Measurements from ENCODE around the gene RPS8.
"Not testable (repeated sequence)": the region's sequence is repeated elsewhere in the genome, so short reads cannot be mapped to it uniquely, and the experiment has no call there.

The RPS8 gene

DNA sequence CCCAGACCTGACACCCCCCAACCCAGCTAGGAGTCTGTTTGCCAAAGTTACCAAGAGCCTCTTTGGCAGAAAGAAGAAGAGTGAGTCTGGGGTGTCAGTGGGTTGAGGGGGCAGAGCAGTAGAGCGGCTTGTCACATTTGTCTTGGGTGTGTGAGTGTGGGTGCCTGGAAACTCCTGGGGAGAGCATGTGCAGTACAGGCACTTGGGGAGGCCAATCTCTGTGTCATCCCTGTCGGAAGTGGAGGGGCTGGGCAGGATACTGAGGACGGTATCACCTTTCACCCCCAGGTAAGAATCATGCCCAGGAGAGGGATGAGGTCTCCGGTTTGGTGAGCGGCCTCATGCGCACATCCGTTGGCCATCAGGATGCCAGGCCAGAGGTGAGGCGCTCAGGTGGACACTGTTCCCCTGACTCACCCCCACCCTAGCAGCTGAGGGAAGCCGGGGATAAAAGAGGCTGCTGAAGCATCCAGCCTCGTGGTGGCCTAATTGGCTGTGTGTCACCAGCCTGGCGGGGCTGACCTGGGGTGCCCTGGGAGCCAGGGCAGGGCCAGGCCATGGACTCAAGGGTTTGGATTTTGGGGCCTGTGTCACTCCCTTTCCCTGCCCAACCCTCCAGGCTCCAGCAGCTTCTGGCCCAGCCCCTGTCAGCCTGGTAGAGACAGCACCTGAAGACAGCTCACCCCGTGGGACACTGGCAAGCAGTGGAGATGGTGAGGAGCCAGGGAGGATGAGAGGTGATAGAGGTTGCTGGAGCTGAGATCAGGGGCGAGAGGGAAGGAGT, 28.2 kb downstream of the RPS8 start:
- DNase-seq, result no peak

DNA sequence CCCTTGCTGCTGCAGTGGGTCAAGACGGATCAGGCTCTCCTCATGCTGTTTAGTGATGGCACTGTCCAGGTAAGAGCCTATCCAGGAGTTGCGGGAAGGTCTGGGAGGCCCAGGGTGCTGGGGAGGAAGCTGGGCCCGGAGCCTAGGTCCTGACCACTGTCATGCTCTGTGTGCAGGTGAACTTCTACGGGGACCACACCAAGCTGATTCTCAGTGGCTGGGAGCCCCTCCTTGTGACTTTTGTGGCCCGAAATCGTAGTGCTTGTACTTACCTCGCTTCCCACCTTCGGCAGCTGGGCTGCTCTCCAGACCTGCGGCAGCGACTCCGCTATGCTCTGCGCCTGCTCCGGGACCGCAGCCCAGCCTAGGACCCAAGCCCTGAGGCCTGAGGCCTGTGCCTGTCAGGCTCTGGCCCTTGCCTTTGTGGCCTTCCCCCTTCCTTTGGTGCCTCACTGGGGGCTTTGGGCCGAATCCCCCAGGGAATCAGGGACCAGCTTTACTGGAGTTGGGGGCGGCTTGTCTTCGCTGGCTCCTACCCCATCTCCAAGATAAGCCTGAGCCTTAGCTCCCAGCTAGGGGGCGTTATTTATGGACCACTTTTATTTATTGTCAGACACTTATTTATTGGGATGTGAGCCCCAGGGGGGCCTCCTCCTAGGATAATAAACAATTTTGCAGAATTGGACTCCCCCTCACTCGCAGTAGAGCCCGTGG, 30.1 kb downstream of the RPS8 start:
- no peak for DNase-seq

DNA sequence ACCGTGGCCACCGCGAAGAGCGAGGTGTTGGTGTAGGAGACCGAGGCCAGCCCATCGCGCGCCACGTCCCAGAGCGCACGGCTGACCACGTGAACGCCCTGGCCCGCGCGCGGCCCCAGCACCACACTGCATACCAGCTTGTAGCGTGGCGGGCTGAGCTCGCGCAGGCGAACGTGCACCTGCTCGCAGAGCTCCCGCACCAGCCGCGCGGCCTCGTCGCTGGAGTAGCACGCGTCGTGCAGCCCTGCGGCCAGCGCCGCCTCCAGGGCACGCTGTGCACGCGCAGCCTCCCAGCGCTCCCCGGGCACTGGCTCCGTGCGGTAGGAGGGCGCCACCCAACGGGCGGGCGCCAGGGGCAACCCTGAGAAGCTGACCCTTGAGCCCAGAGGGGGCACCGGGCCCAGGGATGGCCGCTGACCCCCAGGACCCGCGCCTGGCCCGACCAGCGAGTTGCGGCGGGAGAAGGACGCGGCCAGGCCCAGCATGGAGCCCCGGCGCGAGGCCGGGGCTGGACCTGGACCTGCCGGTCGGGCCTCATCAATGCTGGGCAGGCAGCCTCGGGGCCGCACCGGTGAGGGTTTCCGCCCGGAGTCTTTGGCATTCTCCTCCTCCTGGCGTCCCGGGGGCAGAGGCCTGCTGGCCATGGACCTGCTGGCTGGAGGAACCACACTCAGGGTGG, 30.8 kb downstream of the RPS8 start:
- DNase-seq, result no peak

DNA sequence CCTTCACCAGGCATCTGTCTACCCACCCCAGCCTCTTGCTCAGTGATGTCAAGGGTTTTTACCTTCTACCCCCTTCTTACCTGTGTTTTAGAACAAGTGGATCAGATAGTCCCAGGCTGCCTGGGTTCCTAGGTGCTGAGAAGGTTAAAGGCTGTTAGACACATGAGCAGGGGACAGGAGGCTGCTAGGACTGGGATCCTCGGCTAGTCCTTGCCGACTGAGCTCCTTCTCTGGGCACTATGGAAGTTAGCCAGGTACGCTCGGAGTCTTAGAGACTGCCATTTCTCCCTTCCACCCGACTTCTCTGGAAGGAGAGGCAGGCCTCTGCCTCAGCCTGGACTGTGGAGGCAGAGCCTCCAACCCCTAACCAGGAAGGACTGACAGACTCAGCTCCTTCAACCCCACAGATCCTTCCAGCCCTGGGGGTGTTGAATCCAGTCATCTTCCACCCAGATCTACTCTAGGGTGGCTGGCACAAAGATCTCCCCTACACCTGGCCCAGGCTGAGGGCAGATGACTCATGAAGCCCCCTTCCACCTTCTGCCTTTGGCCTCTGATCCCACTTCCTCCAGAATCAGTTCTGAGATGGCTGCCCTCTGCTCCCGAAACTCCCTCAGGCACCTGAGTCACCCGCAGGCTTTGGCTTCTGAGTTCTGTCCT, 31.5 kb downstream of the RPS8 start, which contains the start of gene DYNLT4:
TSS of gene DYNLT4 (minus strand) at position 648 of the 660 bp plus-strand sequence. CDS start 683 bp downstream, outside the sequence.
- DNase-seq, result no peak

DNA sequence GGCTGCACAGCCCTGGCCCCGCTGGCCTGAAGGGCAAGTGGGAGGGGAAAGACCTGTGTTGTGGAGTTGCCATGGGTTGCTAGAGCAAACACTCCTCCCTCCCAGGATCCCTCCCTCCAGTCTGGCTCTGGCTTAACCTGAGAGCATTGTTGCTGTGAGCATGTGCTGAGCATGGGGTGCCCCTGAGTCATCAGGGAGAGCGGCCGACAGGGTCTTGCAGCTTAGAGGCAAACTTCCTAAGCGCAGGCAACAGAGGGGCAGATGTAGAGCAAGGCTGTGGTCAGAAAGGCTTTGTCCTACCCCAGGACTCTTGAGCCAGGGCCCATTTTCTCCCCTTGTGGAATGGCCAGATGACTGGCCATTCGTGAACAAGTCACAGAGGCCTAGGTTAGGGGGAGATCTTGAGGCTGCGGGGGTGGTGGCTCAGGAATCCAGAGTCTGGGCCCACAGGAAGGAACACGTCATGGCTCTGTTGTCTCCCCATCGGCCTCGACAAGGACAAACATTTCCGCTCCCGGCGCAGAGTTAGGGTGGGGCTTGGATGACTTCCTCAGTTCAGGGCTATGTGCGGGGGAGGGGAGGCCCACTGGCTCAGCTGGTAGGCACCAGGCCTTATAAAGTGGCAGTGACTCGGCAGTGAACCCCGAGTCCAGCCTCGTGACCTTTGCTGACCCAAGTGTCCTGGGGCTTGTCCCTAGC, 32.2 kb downstream of the RPS8 start:
- no peak for DNase-seq

DNA sequence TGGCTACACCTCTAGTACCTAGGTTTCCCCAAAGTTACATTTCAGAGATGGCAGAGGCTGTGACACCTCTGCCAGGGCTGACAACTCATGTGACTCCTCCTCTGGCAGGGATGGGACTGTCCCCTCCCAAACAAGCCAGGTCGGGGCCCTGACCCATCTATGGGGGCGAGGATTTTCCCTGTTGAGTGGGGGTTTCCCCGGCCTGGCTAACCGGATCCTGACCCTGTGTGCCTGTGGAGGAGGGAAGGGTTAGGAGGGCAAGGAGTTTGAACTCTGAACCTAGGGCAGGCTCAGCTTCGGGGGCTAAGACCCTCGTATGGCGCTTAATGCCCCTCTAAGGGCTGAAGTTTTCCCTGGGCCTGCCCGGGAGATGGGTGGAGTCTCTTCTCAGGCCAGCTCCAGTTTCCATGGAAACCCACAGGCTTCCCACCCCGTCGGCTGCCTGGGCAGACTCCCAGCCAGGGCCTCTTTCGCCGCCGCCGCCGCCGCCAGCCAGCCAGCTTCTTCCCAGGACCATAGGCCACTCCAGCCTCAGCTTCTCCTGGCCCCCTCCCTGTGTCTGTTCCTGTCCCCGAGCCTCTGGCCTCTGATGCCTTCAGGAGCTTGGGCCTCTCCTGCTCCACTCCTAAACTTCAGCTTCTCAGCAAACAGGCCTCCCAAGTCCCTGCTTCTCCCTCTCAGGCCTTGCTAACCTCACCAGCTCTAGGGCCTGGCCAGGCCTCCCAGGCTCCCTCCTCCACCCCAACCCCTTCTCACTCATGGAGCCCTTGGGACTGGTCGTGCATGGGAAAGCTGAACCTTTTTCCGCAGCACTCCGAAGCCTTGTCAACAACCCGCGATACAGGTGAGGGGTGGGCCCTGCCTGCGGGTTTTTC, 33.0 kb downstream of the RPS8 start, which contains the start of gene BTBD19:
TSS of gene BTBD19 (plus strand) at position 461 of the 875 bp plus-strand sequence. CDS start at position 759, 298 bp downstream.
- no peak for DNase-seq

DNA sequence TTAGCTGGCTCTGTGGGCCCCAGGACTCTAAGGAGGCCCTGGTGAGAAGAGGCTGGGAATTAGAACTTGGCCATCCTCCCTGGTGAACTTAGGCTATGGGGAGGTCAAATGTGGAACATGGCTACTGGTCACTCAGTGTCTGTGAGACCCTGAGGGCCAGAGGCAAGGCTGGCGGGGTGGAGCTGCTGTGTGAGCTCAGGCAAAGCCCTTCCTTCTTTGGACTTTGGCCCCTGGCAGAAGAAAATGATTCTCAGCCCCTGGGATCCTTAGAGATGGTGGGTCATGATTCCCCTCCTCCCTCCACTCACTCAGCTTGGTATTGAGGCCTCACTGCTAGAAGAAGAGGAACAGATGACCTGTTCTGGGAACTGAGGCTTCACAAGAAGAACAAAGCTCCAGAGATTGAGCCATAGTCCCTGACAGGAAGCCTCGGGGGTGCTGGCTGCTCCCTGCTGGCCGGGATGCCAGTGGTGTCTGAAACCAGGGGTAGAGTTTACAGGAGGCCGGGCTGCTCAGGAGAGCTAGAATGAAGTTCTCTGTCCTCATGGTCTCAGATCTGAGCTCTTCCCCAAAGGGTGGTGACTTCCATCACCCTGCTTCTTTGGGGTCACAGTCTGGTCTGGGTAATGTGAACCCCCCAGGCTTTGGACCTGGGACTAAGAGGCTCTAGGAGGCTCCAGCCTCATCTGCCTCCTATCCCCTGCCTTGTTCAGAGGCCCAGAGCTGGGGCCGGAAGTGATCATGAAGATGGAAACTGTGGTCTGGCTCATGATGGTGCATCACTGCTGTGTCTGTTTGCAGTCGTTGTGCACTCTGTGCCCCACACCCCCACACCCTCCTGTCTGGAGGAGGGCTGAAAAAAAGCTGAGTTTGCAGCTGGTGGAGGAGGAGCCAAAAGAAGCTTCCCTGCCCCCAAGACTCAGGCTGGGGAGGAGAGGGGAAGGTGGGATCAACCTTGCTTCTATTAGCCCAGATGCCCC, 33.9 kb downstream of the RPS8 start:
- DNase-seq, result no peak

DNA sequence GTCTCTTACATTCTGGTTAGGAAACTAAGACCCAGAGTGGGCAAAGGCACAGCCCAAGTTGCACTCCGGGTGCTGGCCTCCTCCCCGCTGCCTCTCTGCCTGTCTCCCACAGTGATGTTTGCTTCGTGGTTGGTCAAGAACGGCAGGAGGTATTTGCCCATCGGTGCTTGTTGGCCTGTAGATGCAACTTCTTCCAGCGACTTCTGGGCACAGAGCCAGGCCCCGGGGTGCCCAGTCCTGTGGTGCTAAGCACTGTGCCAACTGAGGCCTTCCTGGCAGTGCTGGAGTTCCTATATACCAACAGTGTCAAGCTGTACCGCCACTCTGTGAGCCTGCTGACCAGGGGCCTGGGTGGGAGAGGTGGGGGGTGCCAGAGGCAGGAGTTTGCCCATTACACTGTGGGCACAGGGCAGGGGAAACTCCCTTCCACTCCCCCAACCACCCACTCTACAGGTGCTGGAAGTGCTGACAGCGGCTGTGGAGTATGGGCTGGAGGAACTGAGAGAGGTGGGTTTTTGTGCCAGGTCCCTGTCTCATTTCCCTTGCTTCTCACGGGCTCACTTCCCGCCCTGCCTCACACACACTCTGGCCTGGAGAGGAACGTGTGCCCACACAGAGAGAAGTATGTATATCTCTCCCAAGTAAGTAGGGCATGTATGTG, 34.9 kb downstream of the RPS8 start:
- DNase-seq, result peak; percentile 53 to 75

DNA sequence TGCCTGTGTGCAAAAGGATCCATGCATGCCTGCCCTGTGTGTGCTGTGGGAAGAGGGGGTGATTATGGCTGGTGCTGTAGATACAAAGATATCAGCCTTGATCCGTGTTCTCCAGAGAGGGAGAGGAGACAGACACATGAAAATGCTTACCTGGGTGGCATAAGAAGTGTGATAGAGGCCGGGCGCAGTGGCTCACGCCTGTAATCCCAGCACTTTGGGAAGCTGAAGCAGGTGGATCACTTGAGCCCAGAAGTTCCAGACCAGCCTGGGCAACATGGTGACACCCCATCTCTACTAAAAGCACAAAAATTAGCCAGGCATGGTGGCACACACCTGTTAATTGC, 35.4 kb downstream of the RPS8 start:
- not testable (repeated sequence) for DNase-seq

DNA sequence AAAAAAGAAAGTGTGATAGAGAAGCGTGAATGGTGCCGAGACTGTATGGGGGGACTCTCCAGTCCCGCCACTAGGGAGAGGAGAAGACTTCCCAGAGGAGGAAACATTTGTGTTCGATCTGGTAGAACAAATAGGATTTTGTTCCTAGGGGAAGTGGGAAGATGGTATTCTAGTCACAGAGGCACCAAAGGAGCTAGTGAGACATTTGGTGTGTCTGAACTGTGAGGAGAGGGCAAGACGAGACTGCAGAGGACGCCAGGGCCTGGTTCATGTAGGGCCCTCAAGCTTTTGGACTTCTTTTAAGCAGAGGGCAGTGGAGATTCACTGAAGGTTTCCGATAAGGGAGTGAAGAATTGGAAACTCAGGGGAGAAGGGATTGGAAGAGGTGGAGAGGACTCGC, 35.9 kb downstream of the RPS8 start:
- no peak for DNase-seq

DNA sequence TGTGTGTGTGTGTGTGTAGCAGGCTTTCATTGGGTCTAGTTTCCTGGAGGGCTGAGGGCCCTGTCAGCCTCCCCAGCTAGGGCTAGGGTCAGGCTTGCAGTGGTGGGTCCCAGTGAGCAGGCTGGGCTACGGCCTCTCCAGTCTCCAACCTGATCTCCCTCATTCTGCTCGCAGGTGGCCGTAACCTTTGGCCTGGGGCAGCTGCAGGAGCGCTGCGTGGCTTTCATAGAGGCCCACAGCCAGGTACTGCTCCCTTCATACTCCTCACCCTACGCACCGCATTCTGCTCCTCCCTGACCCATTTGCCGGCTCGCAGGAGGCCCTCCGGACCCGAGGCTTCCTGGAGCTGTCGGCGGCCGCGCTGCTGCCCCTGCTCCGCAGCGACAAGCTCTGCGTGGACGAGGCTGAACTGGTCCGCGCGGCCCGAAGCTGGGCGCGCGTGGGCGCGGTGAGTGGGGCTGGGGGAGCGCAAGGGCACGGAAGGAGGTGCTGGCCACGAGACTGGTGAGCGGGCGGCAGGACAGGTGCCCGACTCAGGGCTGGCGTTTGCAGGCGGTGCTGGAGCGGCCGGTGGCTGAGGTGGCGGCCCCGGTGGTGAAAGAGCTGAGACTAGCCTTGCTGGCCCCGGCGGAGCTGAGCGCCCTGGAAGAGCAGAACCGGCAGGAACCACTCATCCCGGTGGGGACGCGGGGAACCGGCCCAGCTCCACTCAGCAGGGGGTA, 37.6 kb downstream of the RPS8 start:
- no peak for DNase-seq

DNA sequence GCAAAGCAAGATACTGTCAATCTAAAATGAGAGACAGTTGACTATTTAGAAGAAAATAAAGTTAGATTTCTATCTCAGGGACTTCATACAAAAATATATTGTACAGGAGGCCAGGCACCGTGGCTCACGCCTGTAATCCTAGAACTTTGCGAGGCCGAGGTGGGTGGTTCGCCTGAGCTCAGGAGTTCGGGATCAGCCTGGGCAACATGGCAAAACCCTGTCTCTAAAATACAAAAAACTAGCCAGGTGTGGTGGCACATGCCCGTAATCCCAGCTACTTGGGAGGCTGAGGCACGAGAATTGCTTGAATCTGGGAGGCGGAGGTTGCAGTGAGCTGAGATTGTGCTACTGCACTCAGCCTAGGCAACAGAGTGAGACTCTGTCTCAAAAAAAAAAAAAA, 40.6 kb downstream of the RPS8 start:
- DNase-seq, result not testable (repeated sequence)

DNA sequence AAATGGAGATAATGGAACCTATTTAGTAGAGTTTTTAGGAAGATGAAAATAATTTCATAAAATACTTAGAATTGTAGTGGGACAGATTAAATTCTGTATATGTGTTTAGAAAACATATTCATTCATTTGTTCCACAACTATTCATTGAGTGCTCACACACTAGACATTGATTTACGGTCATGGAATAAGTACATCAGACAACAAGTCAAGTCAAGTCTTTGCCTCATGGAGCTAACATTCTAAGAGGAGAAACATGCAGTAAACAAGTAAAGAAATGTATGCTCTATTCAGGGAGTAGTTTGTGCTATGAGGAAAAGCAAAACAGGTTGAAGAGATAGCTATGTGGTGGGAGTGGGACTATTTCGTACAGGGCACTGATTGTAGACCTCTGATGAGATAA, 42.0 kb downstream of the RPS8 start:
- DNase-seq, result no peak

DNA sequence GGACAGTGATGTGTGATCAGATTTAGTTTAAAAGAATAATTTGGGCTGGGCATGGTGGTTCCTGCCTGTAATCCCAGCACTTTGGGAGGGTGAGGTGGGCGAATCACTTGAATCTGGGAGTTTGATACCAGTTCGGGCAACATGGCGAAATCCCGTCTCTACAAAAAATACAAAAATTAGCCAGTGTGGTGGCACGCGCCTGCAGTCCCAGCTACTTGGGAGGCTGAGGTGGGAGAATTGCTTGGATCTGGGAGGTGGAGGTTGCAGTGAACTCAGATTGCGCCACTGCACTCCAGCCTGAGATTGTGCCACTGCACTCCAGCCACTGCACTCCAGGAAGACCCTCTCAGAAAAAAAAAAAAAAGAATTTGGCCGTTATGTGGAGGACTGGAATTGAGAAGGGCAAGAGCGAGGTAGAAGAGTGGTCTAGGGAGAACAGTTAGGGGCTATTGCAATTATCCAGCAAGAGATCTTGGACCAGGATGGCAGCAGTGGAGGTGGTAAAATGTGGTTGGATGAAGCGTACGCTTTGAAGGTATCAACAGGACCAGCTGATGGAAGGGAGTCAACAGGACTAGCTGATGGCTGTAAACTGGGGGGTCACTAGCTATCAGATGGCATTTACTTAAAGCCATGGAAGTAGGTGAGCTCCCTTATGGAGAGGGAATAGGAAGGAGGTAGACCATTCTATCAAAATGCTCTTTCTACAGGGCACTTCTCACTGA, 42.6 kb downstream of the RPS8 start:
- no peak for DNase-seq

DNA sequence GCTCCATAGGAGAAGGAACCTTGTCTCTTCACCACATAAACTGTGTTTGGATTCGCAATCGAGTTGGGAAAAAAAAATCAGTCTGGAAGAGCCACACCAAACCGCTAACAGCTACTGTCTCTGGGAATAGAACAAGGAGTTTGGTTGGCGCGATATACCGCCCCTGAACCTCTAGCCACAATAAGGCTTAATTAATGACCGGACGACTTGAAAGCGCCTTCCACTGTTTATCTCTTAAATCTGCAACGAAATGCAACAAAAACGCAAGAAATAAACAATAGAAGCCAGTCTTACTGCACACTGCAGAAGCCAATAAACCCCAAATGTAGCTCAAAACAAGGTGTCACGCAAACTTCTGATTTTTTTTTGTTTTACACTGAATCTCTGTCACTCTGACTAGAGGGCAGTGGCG, 43.9 kb downstream of the RPS8 start:
- no peak for DNase-seq

DNA sequence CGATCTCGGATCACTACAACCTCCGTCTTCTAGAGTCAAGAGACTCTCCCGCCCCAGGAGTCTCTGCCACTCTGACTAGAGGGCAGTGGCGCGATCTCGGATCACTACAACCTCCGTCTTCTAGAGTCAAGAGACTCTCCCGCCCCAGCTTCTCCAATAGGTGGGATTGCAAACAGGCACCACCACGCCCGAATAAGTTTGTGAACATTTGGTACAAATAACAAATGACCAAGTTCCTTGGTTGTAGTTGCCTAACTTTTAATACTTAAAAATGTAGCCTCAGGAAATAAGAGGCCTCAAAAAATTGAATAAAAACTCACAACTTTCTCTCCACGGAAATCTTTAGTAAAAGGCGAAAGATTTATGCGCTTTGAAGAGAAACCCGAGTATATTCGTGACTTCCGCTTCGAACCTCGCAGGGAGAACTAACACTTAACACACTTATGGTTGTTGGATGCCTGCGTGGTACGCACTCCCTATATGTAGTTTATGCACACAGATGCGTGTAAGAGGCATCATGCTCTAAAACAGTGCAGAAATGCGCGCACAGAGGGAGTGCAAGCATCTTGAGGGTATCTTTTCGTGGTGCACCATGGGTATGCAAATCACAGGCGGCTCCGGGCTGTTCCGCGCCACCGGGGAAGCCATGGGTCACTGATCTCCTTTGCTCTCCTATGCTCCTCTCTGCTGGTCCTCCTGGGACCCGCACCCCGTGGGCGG, 44.4 kb downstream of the RPS8 start:
- no peak for DNase-seq
